Measurements from ENCODE around the gene SLC25A13.
A peak's percentile ranks its signal among the peaks of the same experiment; 100 is the strongest.

Gene SLC25A13

DNA sequence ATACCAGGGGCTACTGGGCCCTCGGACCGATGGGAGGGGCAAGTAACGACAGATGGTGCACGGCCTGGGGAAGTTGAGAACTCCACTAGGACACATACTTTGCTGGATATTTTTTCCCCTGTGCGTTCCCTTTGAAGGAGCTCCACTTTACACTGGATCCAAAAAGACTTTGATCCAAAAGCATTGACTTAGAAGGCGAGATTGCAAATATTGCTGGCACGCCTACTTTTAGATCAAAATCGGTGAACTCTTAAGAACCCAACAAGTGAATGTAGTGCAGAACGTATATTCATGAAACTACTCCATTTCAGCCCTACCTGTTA, 436 bp upstream of the SLC25A13 start:
- DNase-seq (ENCODE audit: low spot score): no peak

DNA sequence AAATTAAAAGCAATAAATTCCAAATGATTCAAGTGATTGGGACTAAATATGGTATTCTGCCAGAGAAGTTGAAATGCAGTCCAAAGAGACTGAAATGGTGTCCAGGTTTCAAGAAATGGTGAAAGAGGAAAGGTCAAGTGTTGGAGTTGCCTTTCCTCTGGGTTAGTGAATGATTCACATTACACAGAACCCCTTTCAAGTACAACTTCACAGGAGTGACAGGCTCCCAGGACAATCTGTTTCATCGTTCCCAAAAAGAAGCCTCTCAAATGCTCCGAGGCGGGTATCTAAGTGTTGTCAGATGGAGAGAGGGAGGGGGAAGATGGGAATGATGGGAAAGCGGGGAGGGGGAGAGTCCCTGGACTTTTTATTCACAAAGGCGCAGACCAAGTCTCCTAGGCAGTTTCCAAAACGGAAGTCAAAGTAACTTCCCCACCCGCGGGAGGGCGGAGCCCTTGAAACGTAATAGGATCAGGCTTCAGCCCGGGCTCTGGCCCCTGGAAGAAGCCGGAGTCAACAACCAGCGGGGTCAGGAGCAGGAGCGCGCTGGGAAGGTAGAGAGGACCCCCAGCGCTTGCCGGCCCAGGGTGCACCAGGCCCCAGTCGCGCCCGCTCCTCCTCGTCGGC, 754 bp downstream of the SLC25A13 start:
- DNase-seq (ENCODE audit: low spot score): peak; percentile 60

DNA sequence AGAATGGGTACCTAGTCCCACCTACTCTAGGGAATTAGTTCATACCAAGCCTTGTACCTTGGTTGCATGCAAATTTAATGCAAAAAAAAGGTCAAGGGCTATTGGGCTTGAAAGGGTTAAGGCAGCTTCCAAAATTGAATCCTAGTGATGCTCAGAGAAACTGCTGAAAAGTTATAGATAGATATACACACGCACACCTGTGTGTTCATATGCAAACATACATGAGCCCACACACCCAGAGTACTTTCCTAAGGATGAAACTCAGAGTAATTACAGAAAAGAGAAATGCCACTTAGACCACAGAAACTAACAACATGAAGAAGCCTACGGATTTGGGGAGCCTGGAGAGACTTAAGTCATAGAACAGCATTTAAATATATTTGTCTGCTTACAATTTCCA, 1.5 kb downstream of the SLC25A13 start:
- DNase-seq (ENCODE audit: low spot score): no peak

DNA sequence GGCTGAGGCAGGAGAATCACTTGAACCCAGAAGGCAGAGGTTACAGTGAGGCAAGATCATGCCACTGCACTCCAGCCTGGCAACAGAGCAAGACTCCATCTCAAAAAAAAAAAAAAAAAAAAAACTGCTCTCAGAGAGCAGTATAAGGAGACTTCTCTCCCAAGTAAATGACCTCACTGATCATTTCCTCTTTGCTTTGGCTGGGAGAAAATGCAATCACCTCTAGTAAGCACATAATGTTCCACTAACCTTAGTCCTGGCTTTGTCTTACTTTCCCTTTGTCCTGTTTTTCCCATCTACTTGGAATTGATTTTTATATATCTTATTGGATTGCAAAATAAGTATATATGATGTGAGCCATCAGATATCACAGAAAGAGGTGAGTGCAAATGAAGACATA, 2.5 kb downstream of the SLC25A13 start:
- no peak for DNase-seq (ENCODE audit: low spot score)

DNA sequence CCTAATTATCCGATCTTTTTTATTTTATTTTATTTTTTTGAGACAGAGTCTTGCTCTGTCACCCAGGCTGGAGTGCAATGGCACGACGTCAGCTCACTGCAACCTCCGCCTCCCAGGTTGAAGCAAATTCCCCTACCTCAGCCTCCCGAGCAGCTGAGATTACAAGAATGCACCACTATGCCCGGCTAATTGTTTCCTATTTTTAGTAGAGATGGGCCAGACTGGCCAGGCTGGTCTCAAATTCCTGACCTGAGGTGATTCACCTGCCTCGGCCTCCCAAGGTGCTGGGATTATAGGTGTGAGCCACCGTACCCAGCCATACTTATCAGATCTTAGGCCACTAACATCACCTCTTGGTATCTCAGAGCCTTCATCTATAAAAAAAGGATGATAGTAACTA, 4.9 kb downstream of the SLC25A13 start:
- no peak for DNase-seq (ENCODE audit: low spot score)

GRCh38 chr7:96315125-96315512, 6.8 kb downstream of the SLC25A13 start:
- DNase-seq (ENCODE audit: low spot score): no peak

DNA sequence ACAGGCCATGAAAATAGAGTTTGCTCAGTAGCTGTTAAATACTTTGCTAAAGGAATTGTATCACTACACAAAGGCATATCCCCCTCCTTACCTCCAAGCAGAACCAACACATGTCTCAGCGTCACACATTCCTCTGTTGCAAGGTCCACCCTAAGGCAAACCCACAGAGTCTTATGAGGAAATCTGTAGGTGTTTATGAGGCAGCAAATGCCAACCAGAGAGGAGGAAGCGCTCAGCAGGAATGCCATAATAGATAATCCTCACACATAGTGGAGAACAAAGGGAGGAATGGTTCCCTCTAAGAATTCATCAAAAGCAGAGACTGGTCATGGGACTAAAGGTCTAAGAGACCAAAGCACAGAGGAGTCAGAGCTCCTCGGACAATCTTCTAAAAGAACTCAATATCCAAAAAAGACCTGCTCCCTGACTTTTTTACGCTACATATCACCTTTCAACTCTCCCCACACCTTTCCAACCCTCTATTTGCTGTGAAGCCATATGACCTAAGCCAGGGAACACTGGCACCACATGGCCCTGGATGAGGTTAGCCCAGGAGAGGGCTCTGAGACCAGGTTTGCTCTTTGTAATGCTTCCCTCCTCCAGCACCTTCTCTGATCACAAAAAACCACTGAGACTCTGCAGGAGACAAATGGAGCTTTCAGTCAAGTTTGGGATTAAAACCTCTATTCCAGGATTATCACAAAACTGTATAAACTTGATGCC, 7.3 kb downstream of the SLC25A13 start:
- no peak for DNase-seq (ENCODE audit: low spot score)

- DNase-seq (ENCODE audit: low spot score): no peak
These were observed 8.0 kb downstream of the SLC25A13 start for GRCh38 chr7:96313940-96314339.

GRCh38 chr7:96312502-96312901, 9.4 kb downstream of the SLC25A13 start:
- DNase-seq (ENCODE audit: low spot score): no peak

GRCh38 chr7:96311967-96312366, 9.9 kb downstream of the SLC25A13 start:
- no peak for DNase-seq (ENCODE audit: low spot score)

GRCh38 chr7:96310110-96310509, 11.8 kb downstream of the SLC25A13 start:
- DNase-seq (ENCODE audit: low spot score): no peak

GRCh38 chr7:96308950-96309263, 13.0 kb downstream of the SLC25A13 start:
- no peak for DNase-seq (ENCODE audit: low spot score)

DNA sequence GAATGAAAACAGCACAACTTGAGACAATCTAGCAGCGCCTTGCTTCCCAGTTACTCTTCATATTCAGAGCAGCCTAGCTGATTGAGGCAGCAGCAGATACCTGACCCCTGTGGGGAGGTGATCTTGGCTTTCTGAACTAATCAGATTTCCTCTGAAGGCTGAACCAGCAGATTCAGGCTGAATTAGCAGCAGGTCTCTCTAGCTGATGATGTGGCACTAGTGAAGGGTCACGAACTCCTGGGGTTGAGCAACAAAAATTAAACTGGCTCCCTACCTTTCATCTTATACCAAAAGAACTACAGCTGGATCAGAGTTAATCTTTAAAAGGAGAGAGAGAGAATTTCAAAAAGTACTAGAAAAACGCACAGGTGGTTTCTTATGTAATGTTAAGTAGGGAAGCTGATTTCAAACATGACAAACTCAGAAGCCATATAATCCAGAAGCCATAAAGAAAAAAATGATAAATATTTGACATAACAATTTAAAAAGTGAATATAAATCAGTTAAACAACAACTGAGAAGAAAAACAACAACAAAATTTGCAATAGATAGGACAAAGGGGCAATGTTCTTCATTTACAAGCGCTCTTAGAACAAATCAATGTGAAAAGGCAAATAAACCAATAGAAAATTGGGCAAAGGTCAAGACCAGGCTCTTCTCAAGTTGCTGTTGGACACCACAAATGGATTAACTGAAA, 13.5 kb downstream of the SLC25A13 start:
- no peak for DNase-seq (ENCODE audit: low spot score)

- no peak for DNase-seq (ENCODE audit: low spot score)
These were observed 15.3 kb downstream of the SLC25A13 start for GRCh38 chr7:96306385-96307125.

- no peak for DNase-seq (ENCODE audit: low spot score)
These were observed 16.0 kb downstream of the SLC25A13 start for GRCh38 chr7:96305915-96306314.

- DNase-seq (ENCODE audit: low spot score): no peak
These were observed 17.3 kb downstream of the SLC25A13 start for GRCh38 chr7:96304573-96304972.

DNA sequence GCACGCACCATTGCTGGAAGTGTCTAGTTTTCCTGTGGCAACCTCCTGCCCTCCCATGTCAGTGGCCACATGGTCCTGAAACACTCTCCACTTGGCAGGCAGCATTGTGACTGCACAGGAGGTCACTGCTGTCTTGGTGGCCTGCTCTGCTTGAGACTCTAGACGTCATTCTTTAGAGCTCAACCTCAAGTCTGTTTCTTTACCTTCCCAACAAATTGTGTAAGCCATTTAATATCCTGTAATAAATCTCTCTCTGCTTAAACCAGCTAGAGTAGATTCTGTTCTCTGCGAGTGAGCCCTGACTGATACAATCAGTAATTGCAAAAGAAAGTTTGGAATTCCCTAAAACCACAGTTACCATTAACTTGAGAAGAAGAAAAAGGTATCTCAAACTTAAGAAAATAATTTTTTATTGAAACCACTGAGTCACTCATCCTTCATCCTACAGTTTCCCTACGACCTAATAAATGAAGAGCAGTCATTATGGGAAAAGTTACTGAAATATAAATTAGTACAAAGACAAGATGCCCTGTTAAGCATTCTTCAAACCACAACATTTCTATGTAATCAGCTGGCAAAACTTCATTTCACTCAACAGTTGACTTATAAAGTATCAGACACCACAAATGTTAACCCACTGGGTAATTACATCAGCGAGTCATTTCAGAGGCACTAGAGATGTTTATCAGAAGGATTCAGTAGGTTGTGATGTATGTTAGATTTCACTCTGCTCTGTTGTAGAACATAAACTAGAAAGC, 18.0 kb downstream of the SLC25A13 start:
- DNase-seq (ENCODE audit: low spot score): no peak

DNA sequence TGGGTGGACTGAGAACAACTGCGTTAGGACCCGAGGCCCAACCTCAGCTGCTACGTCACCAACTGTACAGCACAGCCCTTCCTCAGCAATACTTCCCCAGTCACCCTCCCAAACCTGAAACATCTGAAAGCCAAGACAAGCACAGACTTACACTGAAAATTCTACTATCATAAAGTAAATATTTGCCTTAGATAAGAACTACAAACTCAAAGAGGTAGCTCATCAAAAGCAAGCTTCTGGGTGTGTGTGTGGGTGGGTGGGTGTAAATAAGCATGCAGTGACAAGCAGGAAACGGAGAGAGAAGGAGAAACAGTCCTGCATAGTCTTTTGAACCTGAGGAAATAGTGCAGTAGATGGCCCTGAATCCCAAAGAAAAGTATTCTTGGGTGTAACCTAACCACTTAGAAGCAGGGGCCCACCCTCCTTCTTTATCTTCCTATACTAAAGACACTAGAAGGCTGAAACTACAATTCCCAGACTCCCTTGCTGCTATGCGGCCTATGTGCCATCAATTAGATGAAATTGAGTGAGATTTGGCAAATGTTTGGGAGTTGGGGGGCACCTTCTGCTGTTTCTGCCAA, 18.7 kb downstream of the SLC25A13 start:
- no peak for DNase-seq (ENCODE audit: low spot score)

GRCh38 chr7:96300986-96301385, 20.9 kb downstream of the SLC25A13 start:
- no peak for DNase-seq (ENCODE audit: low spot score)

DNA sequence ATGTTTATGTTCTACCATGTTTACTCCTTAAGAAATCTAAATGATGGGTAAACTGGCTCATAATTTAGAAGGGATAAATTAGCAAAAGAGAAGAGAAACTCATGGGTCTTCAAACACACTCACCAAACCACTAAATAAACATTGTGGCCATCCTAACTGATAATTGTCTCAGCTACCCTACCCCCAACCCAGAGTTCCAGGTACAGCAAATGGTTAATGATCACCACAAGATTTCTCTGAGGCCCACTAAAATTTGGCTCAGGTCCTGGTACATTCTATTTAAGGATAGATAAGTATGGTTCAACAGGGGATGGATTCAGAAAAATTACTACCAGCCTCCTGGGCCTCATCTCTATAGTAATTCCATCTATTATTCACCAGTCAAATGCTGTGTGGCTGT, 21.4 kb downstream of the SLC25A13 start:
- no peak for DNase-seq (ENCODE audit: low spot score)

DNA sequence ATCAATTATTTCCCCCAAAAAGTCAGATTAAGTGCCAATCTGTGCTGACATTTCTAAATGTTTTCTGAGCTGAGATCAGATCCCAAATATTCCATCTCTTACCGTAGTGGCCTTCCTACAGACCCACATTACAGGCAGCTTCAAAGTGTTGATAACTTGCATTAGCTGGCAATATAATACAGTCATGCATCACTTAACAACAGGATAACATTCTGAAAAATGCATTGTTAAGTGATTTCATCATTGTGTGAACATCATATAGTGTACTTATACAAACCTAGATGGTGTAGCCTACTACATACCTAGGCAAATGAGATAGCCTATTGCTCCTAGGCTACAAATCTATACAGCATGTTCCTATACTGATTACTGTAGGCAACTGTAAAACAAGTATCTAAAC, 22.4 kb downstream of the SLC25A13 start:
- DNase-seq (ENCODE audit: low spot score): no peak

DNA sequence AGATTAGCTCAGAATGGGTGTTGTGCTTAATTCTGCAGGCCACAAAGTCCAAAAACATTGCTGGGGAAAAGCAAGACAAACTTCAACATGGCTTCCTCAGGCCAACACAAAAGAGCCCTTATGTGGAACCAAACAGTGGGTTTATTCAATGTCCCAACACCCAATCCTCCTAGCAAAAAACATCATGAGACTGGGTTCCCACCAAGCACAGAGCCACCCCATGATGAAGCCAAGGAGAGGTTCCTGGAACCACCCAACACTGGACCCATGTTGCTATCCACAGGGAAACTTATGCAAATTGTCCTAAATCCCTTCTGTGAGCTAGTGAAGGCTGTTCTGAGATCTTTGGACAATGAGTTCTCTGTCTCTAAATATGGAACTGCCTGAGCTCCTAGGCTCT, 24.0 kb downstream of the SLC25A13 start:
- DNase-seq (ENCODE audit: low spot score): no peak
